Vagina (tissue), 2 donors: Measurements from ENCODE around the gene SCAI. TPM values are rescaled to one million over a fixed set of nuclear protein-coding genes. Genes with fewer than 3 reads are reported as not detected.

Experiments
- DNase-seq, 2 donors: peaks; one replicate each; pipeline ENCODE4 v3.0.0-alpha.2; 2017; ENCODE audit errors: extremely low spot score in 2 of 2
- H3K27ac ChIP-seq: fragments of 200-600 bp; sonication (generic); one replicate; pipeline ENCODE4 v1.5.1; 2019
- H3K27me3 ChIP-seq: fragments of 200-600 bp; sonication (generic); one replicate; pipeline ENCODE4 v1.5.1; 2019
- H3K36me3 ChIP-seq, 2 donors: fragments of 200-600 bp; sonication (generic); one replicate each; pipeline ENCODE4 v1.5.1; 2017 to 2019
- H3K4me1 ChIP-seq: fragments of 200-600 bp; sonication (generic); one replicate; pipeline ENCODE4 v1.5.1; 2019
- H3K4me3 ChIP-seq, 2 donors: fragments of 200-600 bp; sonication (generic); 1 replicate in 1 of 2; 2 replicates in 1 of 2; pipeline ENCODE4 v1.5.1; 2016 to 2019
- H3K9me3 ChIP-seq: fragments of 200-600 bp; sonication (generic); one replicate; pipeline ENCODE4 v1.5.1; 2019
- POLR2A ChIP-seq, 2 donors: fragments of 450-650 bp; IDR thresholded peaks; one replicate each; pipeline ENCODE4 v1.6.1; 2017; ENCODE audit warnings: antibody characterized with exemption in 2 of 2, mild to moderate bottlenecking in 2 of 2, moderate library complexity in 2 of 2
- POLR2AphosphoS5 ChIP-seq, 2 donors: sonication (generic); formaldehyde crosslinking; IDR thresholded peaks; one replicate each; pipeline ENCODE4 v1.9.0; 2017; ENCODE audit warnings: antibody characterized with exemption in 2 of 2, mild to moderate bottlenecking in 2 of 2, low read depth in 1 of 2; ENCODE audit not compliant: insufficient read depth in 1 of 2
- intact Hi-C: fragments of 100-400 bp; cut with DNase I; formaldehyde crosslinking; loops from one replicate; pipeline ENCODE4 v1.15.1; 2023
- total RNA-seq: library from RNA; depleted of rRNA; stranded (reverse); fragments of >200 nt; gene quantifications from one replicate; pipeline ENCODE4 v1.2.3, GENCODE V29; 2016
- TF ChIP-seq, protein P1 (sequence below), 3 experiments: fragments of 450-650 bp in 2 of 3; fragments of 200-600 bp in 1 of 3; sonication (generic) in 1 of 3; IDR thresholded peaks; one replicate each; pipeline ENCODE4 v1.5.1; 2017 to 2019; ENCODE audit warnings: antibody characterized with exemption in 3 of 3, mild to moderate bottlenecking in 2 of 3, moderate library complexity in 2 of 3

SCAI gene
- total RNA-seq, 1 donor from 2014 or later: 15.7 TPM

DNA sequence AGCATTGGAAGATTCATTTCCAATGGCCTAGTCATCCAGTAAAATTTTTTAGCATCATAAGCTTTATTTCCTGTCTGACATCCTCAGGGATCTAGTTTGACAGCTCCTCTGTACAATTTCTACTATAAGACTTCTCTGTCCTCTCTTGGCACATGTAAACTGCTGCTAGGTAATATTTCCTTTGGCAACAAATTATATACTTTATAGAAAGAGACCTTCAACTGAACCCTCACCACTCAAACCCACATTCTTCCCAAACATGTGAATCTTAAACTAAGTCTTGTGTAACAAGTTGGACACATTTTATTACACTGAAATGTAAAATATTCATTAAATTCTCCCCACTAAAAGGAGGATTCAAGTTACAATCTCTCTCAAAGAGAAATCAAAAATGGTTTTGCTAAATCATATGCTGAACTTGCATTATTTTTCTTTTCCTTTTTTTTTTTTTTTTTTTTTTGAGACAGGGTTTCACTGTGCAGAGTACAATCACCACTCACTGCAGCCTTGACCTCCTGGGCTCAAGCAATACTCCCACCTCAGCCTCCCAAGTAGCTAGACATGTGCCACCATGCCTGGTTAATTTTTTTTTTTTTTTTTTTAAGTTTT is 36.9 kb downstream of the SCAI start:
- Histone ChIP-seq H3K4me1 (no peaks in the 10 kb centered on the region), H3K27ac (no peak overlapping the region), H3K4me3 (no peak overlapping the region), H3K9me3 (no peaks in the 10 kb centered on the region), H3K27me3 (no peaks in the 10 kb centered on the region), H3K36me3 (no peaks in the 10 kb centered on the region)
- no peak for DNase-seq
- TF ChIP-seq POLR2A (IDR thresholded peaks at IDR 0.05): no peak
- TF ChIP-seq POLR2AphosphoS5 (IDR thresholded peaks at IDR 0.05; ENCODE audit: insufficient read depth in 1 of 2, low read depth in 1 of 2): no peak
- TF ChIP-seq, protein P1, sequence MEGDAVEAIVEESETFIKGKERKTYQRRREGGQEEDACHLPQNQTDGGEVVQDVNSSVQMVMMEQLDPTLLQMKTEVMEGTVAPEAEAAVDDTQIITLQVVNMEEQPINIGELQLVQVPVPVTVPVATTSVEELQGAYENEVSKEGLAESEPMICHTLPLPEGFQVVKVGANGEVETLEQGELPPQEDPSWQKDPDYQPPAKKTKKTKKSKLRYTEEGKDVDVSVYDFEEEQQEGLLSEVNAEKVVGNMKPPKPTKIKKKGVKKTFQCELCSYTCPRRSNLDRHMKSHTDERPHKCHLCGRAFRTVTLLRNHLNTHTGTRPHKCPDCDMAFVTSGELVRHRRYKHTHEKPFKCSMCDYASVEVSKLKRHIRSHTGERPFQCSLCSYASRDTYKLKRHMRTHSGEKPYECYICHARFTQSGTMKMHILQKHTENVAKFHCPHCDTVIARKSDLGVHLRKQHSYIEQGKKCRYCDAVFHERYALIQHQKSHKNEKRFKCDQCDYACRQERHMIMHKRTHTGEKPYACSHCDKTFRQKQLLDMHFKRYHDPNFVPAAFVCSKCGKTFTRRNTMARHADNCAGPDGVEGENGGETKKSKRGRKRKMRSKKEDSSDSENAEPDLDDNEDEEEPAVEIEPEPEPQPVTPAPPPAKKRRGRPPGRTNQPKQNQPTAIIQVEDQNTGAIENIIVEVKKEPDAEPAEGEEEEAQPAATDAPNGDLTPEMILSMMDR (IDR thresholded peaks at IDR 0.05): no peak
- intact Hi-C loops: no loop called here

DNA sequence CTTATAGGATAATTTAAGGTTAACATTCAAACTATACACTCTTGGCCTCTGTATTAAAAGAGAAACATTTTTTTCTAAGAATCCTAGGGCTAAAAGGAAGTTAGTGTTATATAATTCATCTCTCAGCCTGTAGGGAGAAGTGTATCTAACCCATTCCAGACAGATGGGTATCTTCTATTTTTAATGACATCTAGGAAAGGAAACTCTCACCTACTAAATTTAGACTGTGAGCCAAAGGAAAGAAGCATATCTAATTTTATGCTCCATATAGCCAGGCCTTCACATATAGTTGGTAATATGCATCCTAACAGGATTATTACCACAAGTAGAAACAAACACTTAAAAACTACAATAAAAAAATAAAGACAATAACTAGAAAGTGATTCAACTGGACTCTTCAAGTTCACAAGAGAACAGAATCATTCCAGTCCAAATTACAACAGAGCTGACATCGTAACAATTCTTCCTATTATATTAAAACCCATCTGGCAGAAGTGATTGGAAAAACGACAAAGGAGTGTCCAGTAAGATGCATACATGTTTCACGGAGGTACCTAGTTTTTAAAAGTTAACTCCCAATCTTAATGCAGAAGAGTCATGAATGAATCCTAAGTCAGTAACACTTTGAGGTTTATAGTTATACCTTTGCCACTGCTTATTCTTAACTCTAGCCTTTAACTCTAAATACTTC is 39.4 kb downstream of the SCAI start:
- H3K27me3 ChIP-seq: no peaks in the 10 kb centered on the region
- no peaks in the 10 kb centered on the region for H3K36me3 ChIP-seq
- no peak overlapping the region for H3K4me3 ChIP-seq
- no peak for DNase-seq
- intact Hi-C loops: no loop called here
- TF ChIP-seq, protein P1 (IDR thresholded peaks at IDR 0.05): no peak
- TF ChIP-seq POLR2A (IDR thresholded peaks at IDR 0.05) (no peak), POLR2AphosphoS5 (IDR thresholded peaks at IDR 0.05; ENCODE audit: insufficient read depth in 1 of 2, low read depth in 1 of 2) (no peak)
- H3K27ac ChIP-seq: no peak overlapping the region
- no peaks in the 10 kb centered on the region for H3K9me3 ChIP-seq
- H3K4me1 ChIP-seq: no peaks in the 10 kb centered on the region

DNA sequence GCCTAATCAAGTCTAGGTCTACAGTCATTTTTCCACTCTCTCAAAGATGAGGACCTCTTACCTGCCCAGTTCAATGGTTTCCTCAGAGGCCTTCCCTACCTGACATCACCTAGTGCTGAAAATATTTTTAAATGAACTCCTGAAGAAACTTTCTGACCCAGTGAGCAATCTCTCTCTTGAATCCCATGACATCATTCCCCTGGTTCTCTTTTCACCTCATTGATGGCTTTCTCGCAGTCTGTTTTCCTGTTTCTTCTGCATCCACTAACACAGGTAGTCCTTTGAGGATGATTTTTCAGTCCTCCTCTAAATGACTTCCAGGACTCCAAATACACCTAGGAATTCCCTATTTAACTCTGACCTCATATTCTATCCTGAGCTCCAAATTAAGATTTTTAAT is 40.3 kb downstream of the SCAI start:
- H3K4me1 ChIP-seq: no peaks in the 10 kb centered on the region
- H3K27ac ChIP-seq: no peak overlapping the region
- intact Hi-C loops: no loop called here
- no peak overlapping the region for H3K4me3 ChIP-seq
- H3K9me3 ChIP-seq: no peaks in the 10 kb centered on the region
- H3K36me3 ChIP-seq: no peaks in the 10 kb centered on the region
- H3K27me3 ChIP-seq: no peaks in the 10 kb centered on the region
- no peak for DNase-seq
- TF ChIP-seq, protein P1 (IDR thresholded peaks at IDR 0.05): no peak
- no peak for TF ChIP-seq POLR2AphosphoS5 (IDR thresholded peaks at IDR 0.05; ENCODE audit: insufficient read depth in 1 of 2, low read depth in 1 of 2)
- no peak for TF ChIP-seq POLR2A (IDR thresholded peaks at IDR 0.05)

DNA sequence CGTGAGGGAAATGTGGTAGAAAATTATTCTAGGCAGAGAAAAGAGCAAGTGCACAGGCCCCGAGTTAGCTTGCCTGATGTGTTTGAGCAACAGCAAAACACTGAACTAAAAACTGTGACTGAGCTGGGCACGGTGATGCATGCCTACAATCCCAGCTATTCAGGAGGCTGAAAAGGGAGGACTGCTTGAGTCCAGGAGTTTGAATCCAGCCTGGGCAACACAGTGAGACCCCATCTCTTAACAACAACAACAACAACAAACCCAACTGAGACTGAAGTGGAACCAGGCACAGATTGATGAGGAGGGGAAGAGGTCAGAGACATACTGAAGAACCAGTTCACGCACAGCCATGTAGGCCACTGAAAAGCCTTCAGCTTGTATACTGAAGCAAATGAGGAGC is 42.5 kb downstream of the SCAI start:
- Histone ChIP-seq H3K27me3 (no peaks in the 10 kb centered on the region), H3K4me3 (no peak overlapping the region), H3K4me1 (no peaks in the 10 kb centered on the region), H3K9me3 (no peaks in the 10 kb centered on the region), H3K36me3 (no peaks in the 10 kb centered on the region), H3K27ac (no peak overlapping the region)
- TF ChIP-seq, protein P1 (IDR thresholded peaks at IDR 0.05): no peak
- TF ChIP-seq POLR2AphosphoS5 (IDR thresholded peaks at IDR 0.05; ENCODE audit: insufficient read depth in 1 of 2, low read depth in 1 of 2) (no peak), POLR2A (IDR thresholded peaks at IDR 0.05) (no peak)
- intact Hi-C loops: no loop called here
- DNase-seq: no peak

DNA sequence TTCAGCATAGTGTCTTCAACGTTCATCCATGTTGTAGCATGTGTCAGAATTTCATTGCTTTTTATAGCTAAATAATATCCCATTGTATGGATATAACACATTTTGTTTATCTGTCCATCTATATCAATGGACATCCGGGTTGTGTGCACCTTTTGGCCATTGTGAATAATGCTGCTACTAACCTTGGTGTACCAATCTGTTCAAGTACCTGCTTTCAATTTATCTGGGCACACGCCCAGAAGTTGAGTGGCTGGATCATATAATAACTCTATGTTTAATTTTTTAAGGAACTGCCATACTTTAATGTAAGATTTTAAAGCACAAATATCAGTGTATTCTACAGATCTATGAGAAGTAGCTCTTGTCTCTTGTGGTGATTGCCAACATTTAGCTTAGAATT is 43.5 kb downstream of the SCAI start:
- Histone ChIP-seq H3K4me1 (no peaks in the 10 kb centered on the region), H3K27me3 (no peaks in the 10 kb centered on the region), H3K27ac (no peak overlapping the region), H3K4me3 (no peak overlapping the region), H3K9me3 (no peaks in the 10 kb centered on the region), H3K36me3 (no peaks in the 10 kb centered on the region)
- intact Hi-C loops: no loop called here
- DNase-seq: no peak
- TF ChIP-seq, protein P1 (IDR thresholded peaks at IDR 0.05): no peak
- TF ChIP-seq POLR2A (IDR thresholded peaks at IDR 0.05): no peak
- TF ChIP-seq POLR2AphosphoS5 (IDR thresholded peaks at IDR 0.05; ENCODE audit: insufficient read depth in 1 of 2, low read depth in 1 of 2): no peak
